IMR-90 (cell line): Measurements from ENCODE around the gene TACR2. TPM values are rescaled to one million over a fixed set of nuclear protein-coding genes. Genes with fewer than 3 reads are reported as not detected.

ENCODE experiments used
- ATAC-seq: fragments of 200-7000 bp; cut with Tn5 transposase; 2 replicates; pipeline ENCODE4 v1.9.1; 2020; ENCODE audit warnings: low read depth, mild to moderate bottlenecking, moderate library complexity
- BruUV-seq: library from RNA; stranded (reverse); fragments of 400-500 nt; replicated peaks from 2 replicates; lab custom pipeline; 2021; lab: Mats Ljungman, UMichigan
- CTCF ChIA-PET: fragments of 300-600 bp; formaldehyde crosslinking; extraction: SDS; loops from one replicate; lab custom pipeline; 2021; ENCODE audit warnings: antibody characterized with exemption; lab: Yijun Ruan, JAX
- POLR2A ChIA-PET: fragments of 300-600 bp; sonication (Branson Sonifier 250); formaldehyde crosslinking; loops from one replicate; lab custom pipeline; 2022; ENCODE audit warnings: antibody characterized with exemption; ENCODE audit not compliant: unreplicated experiment; lab: Charles Lee
- DNase-seq: peaks from one replicate; pipeline ENCODE4 v3.0.0; 2013
- H2AFZ ChIP-seq: replicated peaks from 2 replicates; pipeline ENCODE3; 2013; ENCODE audit warnings: low read length, mild to moderate bottlenecking; ENCODE audit not compliant: poor library complexity
- H2AK5ac ChIP-seq: 2 replicates; pipeline ENCODE4 v1.6.1; 2013; ENCODE audit warnings: low read depth, low read length, inconsistent platforms
- H2AK9ac ChIP-seq: replicated peaks from 2 replicates; pipeline ENCODE3; 2013; ENCODE audit warnings: mild to moderate bottlenecking, low read depth, low read length, moderate library complexity; ENCODE audit not compliant: poor library complexity
- H2BK120ac ChIP-seq: 2 replicates; pipeline ENCODE4 v1.6.1; 2013; ENCODE audit warnings: low read depth, low read length, inconsistent platforms
- H2BK15ac ChIP-seq: 3 replicates; pipeline ENCODE4 v1.6.1; 2013; ENCODE audit warnings: low read depth, low read length, inconsistent platforms
- H2BK20ac ChIP-seq: 2 replicates; pipeline ENCODE4 v1.6.1; 2013; ENCODE audit warnings: low read depth, mild to moderate bottlenecking, inconsistent platforms, low read length, moderate library complexity
- H2BK5ac ChIP-seq: 2 replicates; pipeline ENCODE4 v1.6.1; 2013; ENCODE audit warnings: mild to moderate bottlenecking, low read depth, low read length, inconsistent platforms; ENCODE audit not compliant: poor library complexity, severe bottlenecking
- H3K14ac ChIP-seq: replicated peaks from 2 replicates; pipeline ENCODE4 v1.6.1; 2013; ENCODE audit warnings: low read depth, low read length, inconsistent platforms
- H3K18ac ChIP-seq: 2 replicates; pipeline ENCODE4 v1.6.1; 2013; ENCODE audit warnings: low read depth, low read length, control low read depth
- H3K23ac ChIP-seq: 2 replicates; pipeline ENCODE4 v1.6.1; 2013; ENCODE audit warnings: low read depth, low read length, inconsistent platforms
- H3K27ac ChIP-seq: 2 replicates; pipeline ENCODE4 v1.5.1; 2013; ENCODE audit warnings: mild to moderate bottlenecking, control low read depth, low read length; ENCODE audit not compliant: insufficient read depth
- H3K27me3 ChIP-seq: 2 replicates; pipeline ENCODE4 v1.6.1; 2013; ENCODE audit warnings: low read length; ENCODE audit not compliant: control insufficient read depth, insufficient read depth
- H3K36me3 ChIP-seq: 2 replicates; pipeline ENCODE4 v1.6.1; 2013; ENCODE audit warnings: low read length, mixed read lengths; ENCODE audit not compliant: control insufficient read depth, insufficient read depth
- H3K4ac ChIP-seq: 2 replicates; pipeline ENCODE4 v1.6.1; 2013; ENCODE audit warnings: low read depth, low read length, inconsistent platforms
- H3K4me1 ChIP-seq: 2 replicates; pipeline ENCODE4 v1.6.1; 2013; ENCODE audit warnings: low read length, mixed read lengths; ENCODE audit not compliant: control insufficient read depth, insufficient read depth
- H3K4me2 ChIP-seq: 2 replicates; pipeline ENCODE4 v1.6.1; 2013; ENCODE audit warnings: low read depth, mild to moderate bottlenecking, control low read depth, low read length, moderate library complexity
- H3K4me3 ChIP-seq: 2 replicates; pipeline ENCODE4 v1.5.1; 2013; ENCODE audit warnings: low read depth, mild to moderate bottlenecking, control low read depth, low read length, moderate library complexity; ENCODE audit not compliant: insufficient read depth
- H3K56ac ChIP-seq: 2 replicates; pipeline ENCODE4 v1.6.1; 2013; ENCODE audit warnings: low read length, inconsistent platforms; ENCODE audit not compliant: insufficient read depth; ENCODE audit errors: extremely low read depth
- H3K79me1 ChIP-seq, 2 experiments: 2 replicates each; pipeline ENCODE4 v1.6.1; 2013; ENCODE audit warnings: low read length in 2 of 2, inconsistent platforms in 1 of 2, low read depth in 1 of 2
- H3K9ac ChIP-seq: 2 replicates; pipeline ENCODE4 v1.6.1; 2013; ENCODE audit warnings: low read depth, low read length, control low read depth
- H3K9me1 ChIP-seq: 2 replicates; pipeline ENCODE4 v1.6.1; 2013; ENCODE audit warnings: low read length, inconsistent platforms; ENCODE audit not compliant: insufficient read depth
- H3K9me3 ChIP-seq: 2 replicates; pipeline ENCODE4 v1.6.1; 2013; ENCODE audit warnings: low read length; ENCODE audit not compliant: control insufficient read depth, insufficient read depth
- H4K20me1 ChIP-seq: 2 replicates; pipeline ENCODE4 v1.6.1; 2013; ENCODE audit warnings: low read length, inconsistent platforms; ENCODE audit not compliant: insufficient read depth
- H4K5ac ChIP-seq: 2 replicates; pipeline ENCODE4 v1.6.1; 2013; ENCODE audit warnings: mild to moderate bottlenecking, low read depth, low read length, control low read depth
- H4K8ac ChIP-seq, 2 experiments: 2 replicates each; pipeline ENCODE4 v1.6.1; 2013; ENCODE audit warnings: low read depth in 2 of 2, low read length in 2 of 2, control low read depth in 1 of 2, inconsistent platforms in 1 of 2
- H4K91ac ChIP-seq: 2 replicates; pipeline ENCODE4 v1.6.1; 2013; ENCODE audit warnings: low read depth, low read length, inconsistent platforms; ENCODE audit not compliant: insufficient read depth
- CEBPB ChIP-seq: IDR thresholded peaks from 2 replicates; pipeline ENCODE4 v1.6.1; 2012; ENCODE audit warnings: low read depth, low read length, improper control_type of control experiment
- CHD1 ChIP-seq: IDR thresholded peaks from 2 replicates; pipeline ENCODE4 v1.6.1; 2012; ENCODE audit warnings: low read depth, low read length, improper control_type of control experiment
- FOS ChIP-seq: fragments of 150-350 bp; IDR thresholded peaks from 2 replicates; pipeline ENCODE4 v1.6.1; 2016; ENCODE audit warnings: low read depth, low read length
- MAFK ChIP-seq: IDR thresholded peaks from 2 replicates; pipeline ENCODE4 v1.6.1; 2012; ENCODE audit warnings: low read depth, low read length, improper control_type of control experiment
- MXI1 ChIP-seq: IDR thresholded peaks from 2 replicates; pipeline ENCODE4 v1.6.1; 2012; ENCODE audit warnings: low read depth, mild to moderate bottlenecking, low read length, moderate library complexity, borderline replicate concordance
- RCOR1 ChIP-seq: IDR thresholded peaks from 2 replicates; pipeline ENCODE4 v1.6.1; 2012; ENCODE audit warnings: mild to moderate bottlenecking, low read length, improper control_type of control experiment; ENCODE audit not compliant: insufficient replicate concordance
- SMC3 ChIP-seq: fragments of 150-350 bp; IDR thresholded peaks from 2 replicates; pipeline ENCODE4 v1.6.1; 2016; ENCODE audit warnings: low read depth, mild to moderate bottlenecking, antibody characterized with exemption, low read length, moderate library complexity
- WGBS, 2 experiments: methylation state at CpG; one replicate each; pipeline versions ENCODE4 v1.1.5 to v1.1.7; 2013; ENCODE audit warnings: missing lambda C conversion rate in 2 of 2; ENCODE audit not compliant: insufficient read length in 1 of 2; ENCODE audit errors: extremely low coverage in 2 of 2; 5-methylcytosine and 5-hydroxymethylcytosine counted together
- dilution Hi-C: fragments of 300-500 bp; cut with HindIII; formaldehyde crosslinking; loops from one replicate; pipeline ENCODE4 v1.14.3; 2018; ENCODE audit warnings: low sequenced_read_pairs; ENCODE audit not compliant: unreplicated experiment
- in situ Hi-C: fragments of 300-500 bp; cut with MboI; formaldehyde crosslinking; loops from 3 replicates; pipeline ENCODE4 v1.14.3; 2019; ENCODE audit warnings: low sequenced_read_pairs, inconsistent platforms, mixed read lengths
- intact Hi-C: fragments of 100-400 bp; cut with micrococcal nuclease; formaldehyde crosslinking; loops from 2 replicates; pipeline ENCODE4 v1.10.0; 2022
- polyA plus RNA-seq, 3 experiments: library from polyadenylated mRNA; depleted of rRNA; stranded (reverse); fragments of >200 nt; gene quantifications; 2 replicates each; pipeline ENCODE4 v1.2.3, GENCODE V29; 2012; ENCODE audit warnings: low replicate concordance in 1 of 3
- total RNA-seq: library from RNA; depleted of rRNA; stranded (reverse); fragments of >200 nt; gene quantifications from 2 replicates; pipeline ENCODE4 v1.2.3, GENCODE V29; 2012
- TF ChIP-seq, protein P1 (sequence below): fragments of 150-350 bp; IDR thresholded peaks from 2 replicates; pipeline ENCODE4 v1.6.1; 2016; ENCODE audit warnings: low read depth, mild to moderate bottlenecking, low read length, moderate library complexity, borderline replicate concordance
- TF ChIP-seq, protein P2 (sequence below): conservative IDR thresholded peaks from 2 replicates; pipeline ENCODE4 v1.5.1; 2012; ENCODE audit warnings: mild to moderate bottlenecking, low read depth, low read length, improper control_type of control experiment

Gene TACR2
- total and polyA plus RNA-seq, 2 of the 4 experiments (the other 2 are of a cell fraction), result not detected

- H2BK5ac ChIP-seq, result no peak overlapping the region
- H3K4me2 ChIP-seq, result no peak overlapping the region
- no peak overlapping the region for H2AK9ac ChIP-seq
- no peaks in the 10 kb centered on the region for H3K27me3 ChIP-seq
- H3K4ac ChIP-seq, result no peak overlapping the region
- H4K8ac ChIP-seq, result no peak overlapping the region
- peaks cover 42% of the 10 kb centered on the region for H4K20me1 ChIP-seq
- no peak overlapping the region for H3K9ac ChIP-seq
- H2BK15ac ChIP-seq, result no peak overlapping the region
- H2AFZ ChIP-seq, result no peak overlapping the region
- no peak overlapping the region for H3K56ac ChIP-seq
- no peak overlapping the region for H4K91ac ChIP-seq
- H2AK5ac ChIP-seq, result peak overlapping the region; percentile 25; the same call in 1 of the 2 replicates
- H3K79me1 ChIP-seq, result peaks cover 29 to 70% of the 10 kb centered on the region in 2 experiments
- no peak overlapping the region for H3K14ac ChIP-seq
- peaks cover 21% of the 10 kb centered on the region for H3K9me1 ChIP-seq
- TF ChIP-seq MXI1 (no peak), FOS (no peak), CHD1 (no peak), RCOR1 (no peak), MAFK (no peak), CEBPB (no peak), SMC3 (no peak)
- TF ChIP-seq, protein P1, sequence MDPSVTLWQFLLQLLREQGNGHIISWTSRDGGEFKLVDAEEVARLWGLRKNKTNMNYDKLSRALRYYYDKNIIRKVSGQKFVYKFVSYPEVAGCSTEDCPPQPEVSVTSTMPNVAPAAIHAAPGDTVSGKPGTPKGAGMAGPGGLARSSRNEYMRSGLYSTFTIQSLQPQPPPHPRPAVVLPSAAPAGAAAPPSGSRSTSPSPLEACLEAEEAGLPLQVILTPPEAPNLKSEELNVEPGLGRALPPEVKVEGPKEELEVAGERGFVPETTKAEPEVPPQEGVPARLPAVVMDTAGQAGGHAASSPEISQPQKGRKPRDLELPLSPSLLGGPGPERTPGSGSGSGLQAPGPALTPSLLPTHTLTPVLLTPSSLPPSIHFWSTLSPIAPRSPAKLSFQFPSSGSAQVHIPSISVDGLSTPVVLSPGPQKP, result no peak
- TF ChIP-seq, protein P2, sequence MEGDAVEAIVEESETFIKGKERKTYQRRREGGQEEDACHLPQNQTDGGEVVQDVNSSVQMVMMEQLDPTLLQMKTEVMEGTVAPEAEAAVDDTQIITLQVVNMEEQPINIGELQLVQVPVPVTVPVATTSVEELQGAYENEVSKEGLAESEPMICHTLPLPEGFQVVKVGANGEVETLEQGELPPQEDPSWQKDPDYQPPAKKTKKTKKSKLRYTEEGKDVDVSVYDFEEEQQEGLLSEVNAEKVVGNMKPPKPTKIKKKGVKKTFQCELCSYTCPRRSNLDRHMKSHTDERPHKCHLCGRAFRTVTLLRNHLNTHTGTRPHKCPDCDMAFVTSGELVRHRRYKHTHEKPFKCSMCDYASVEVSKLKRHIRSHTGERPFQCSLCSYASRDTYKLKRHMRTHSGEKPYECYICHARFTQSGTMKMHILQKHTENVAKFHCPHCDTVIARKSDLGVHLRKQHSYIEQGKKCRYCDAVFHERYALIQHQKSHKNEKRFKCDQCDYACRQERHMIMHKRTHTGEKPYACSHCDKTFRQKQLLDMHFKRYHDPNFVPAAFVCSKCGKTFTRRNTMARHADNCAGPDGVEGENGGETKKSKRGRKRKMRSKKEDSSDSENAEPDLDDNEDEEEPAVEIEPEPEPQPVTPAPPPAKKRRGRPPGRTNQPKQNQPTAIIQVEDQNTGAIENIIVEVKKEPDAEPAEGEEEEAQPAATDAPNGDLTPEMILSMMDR, result no peak
- H3K9me3 ChIP-seq, result no peaks in the 10 kb centered on the region
- 100% methylated on average over 1 of the region's 2 CpGs; no CpG with 5 or more reads in 1 of the 2 experiments for WGBS, 2 experiments
- no peak overlapping the region for H3K27ac ChIP-seq
- H3K36me3 ChIP-seq, result peaks cover 5% of the 10 kb centered on the region
- in situ Hi-C loops, result no loop called here
- BruUV-seq, result no TSS peak
- POLR2A ChIA-PET, result no interaction called here
- no peak overlapping the region for H4K5ac ChIP-seq
- no peak overlapping the region for H3K4me3 ChIP-seq
- no peak overlapping the region for H3K18ac ChIP-seq
- H3K23ac ChIP-seq, result no peak overlapping the region
- H2BK120ac ChIP-seq, result peak overlapping the region; percentile 5; the same call in 1 of the 2 replicates
- dilution Hi-C loops, result no loop called here
- CTCF ChIA-PET, result no interaction called here
- no peak overlapping the region for H2BK20ac ChIP-seq
- peaks cover 30% of the 10 kb centered on the region for H3K4me1 ChIP-seq
- no peak for ATAC-seq
- DNase-seq, result no peak
- intact Hi-C loops, result loop anchor here (5.0 kb wide), 1 partner anchor 44 kb away; no protein-coding TSS in a partner anchor
Observed at GRCh38 chr10:69361303-69361614, 55.5 kb downstream of the TACR2 start.
